Astrocyte (in vitro differentiated cells and primary cell): Measurements from ENCODE around the gene A1BG. TPM values are rescaled to one million over a fixed set of nuclear protein-coding genes. Genes with fewer than 3 reads are reported as not detected.

Experiments
- DNase-seq: peaks from one replicate; pipeline ENCODE4 v3.0.0-alpha.2; 2010; ENCODE audit warnings: low read depth
- FAIRE-seq: peaks from 2 replicates; lab custom pipeline; 2011; peaks lifted over from hg19 to GRCh38; lab: Jason Lieb, UNC
- H2AFZ ChIP-seq: 2 replicates; pipeline ENCODE4 v1.6.0; 2012; ENCODE audit warnings: low read depth, low read length, inconsistent platforms
- H3K27ac ChIP-seq: 2 replicates; pipeline ENCODE4 v1.5.1; 2011; ENCODE audit warnings: low read depth, low read length, inconsistent platforms
- H3K27me3 ChIP-seq: 2 replicates; pipeline ENCODE4 v1.6.0; 2011; ENCODE audit warnings: low read length, inconsistent platforms; ENCODE audit not compliant: insufficient read depth
- H3K36me3 ChIP-seq: 2 replicates; pipeline ENCODE4 v1.5.1; 2011; ENCODE audit warnings: low read length, inconsistent platforms; ENCODE audit not compliant: insufficient read depth
- H3K4me1 ChIP-seq: 2 replicates; pipeline ENCODE4 v1.5.1; 2011; ENCODE audit warnings: low read length, inconsistent platforms; ENCODE audit not compliant: insufficient read depth
- H3K4me2 ChIP-seq: 2 replicates; pipeline ENCODE4 v1.6.0; 2012; ENCODE audit warnings: low read length, inconsistent platforms
- H3K4me3 ChIP-seq: 2 replicates; pipeline ENCODE4 v1.5.1; 2011; ENCODE audit warnings: low read depth, mild to moderate bottlenecking, low read length, inconsistent platforms; ENCODE audit not compliant: insufficient read depth
- H3K79me2 ChIP-seq: 2 replicates; pipeline ENCODE4 v1.6.0; 2012; ENCODE audit warnings: mild to moderate bottlenecking, low read length, inconsistent platforms; ENCODE audit not compliant: insufficient read depth
- H3K9ac ChIP-seq: 2 replicates; pipeline ENCODE4 v1.6.0; 2012; ENCODE audit warnings: mild to moderate bottlenecking, low read length, inconsistent platforms
- H3K9me3 ChIP-seq: 2 replicates; pipeline ENCODE4 v1.5.1; 2012; ENCODE audit warnings: low read depth, mild to moderate bottlenecking, low read length, inconsistent platforms; ENCODE audit not compliant: insufficient read depth
- H4K20me1 ChIP-seq: 2 replicates; pipeline ENCODE4 v1.6.0; 2012; ENCODE audit warnings: low read length, inconsistent platforms; ENCODE audit not compliant: insufficient read depth
- H3K27ac Mint-ChIP-seq: one replicate; pipeline ENCODE4 v1.8.0; 2021; ENCODE audit warnings: mild to moderate bottlenecking, mixed read lengths; ENCODE audit not compliant: unreplicated experiment
- H3K27me3 Mint-ChIP-seq: one replicate; pipeline ENCODE4 v1.8.0; 2021; ENCODE audit warnings: low read depth, mixed read lengths; ENCODE audit not compliant: unreplicated experiment
- H3K36me3 Mint-ChIP-seq: one replicate; pipeline ENCODE4 v1.8.0; 2021; ENCODE audit warnings: low read depth, mixed read lengths; ENCODE audit not compliant: unreplicated experiment
- H3K4me1 Mint-ChIP-seq: one replicate; pipeline ENCODE4 v1.8.0; 2021; ENCODE audit warnings: low read depth, mixed read lengths; ENCODE audit not compliant: unreplicated experiment
- H3K4me3 Mint-ChIP-seq: one replicate; pipeline ENCODE4 v1.8.0; 2021; ENCODE audit warnings: mild to moderate bottlenecking, moderate library complexity, mixed read lengths; ENCODE audit not compliant: unreplicated experiment
- H3K9me3 Mint-ChIP-seq: one replicate; pipeline ENCODE4 v1.8.0; 2021; ENCODE audit warnings: mild to moderate bottlenecking, mixed read lengths; ENCODE audit not compliant: unreplicated experiment
- EZH2 ChIP-seq: IDR thresholded peaks from 2 replicates; pipeline ENCODE4 v1.6.1; 2012; ENCODE audit warnings: mild to moderate bottlenecking, low read length, inconsistent platforms; ENCODE audit not compliant: insufficient read depth
- total RNA-seq: library from RNA; stranded (reverse); gene quantifications from 2 replicates; pipeline ENCODE4 v1.2.1, GENCODE V29; 2021
- TF ChIP-seq, protein P1 (sequence below): IDR thresholded peaks from 2 replicates; pipeline ENCODE4 v1.5.1; 2011; ENCODE audit warnings: low read depth, mild to moderate bottlenecking, inconsistent platforms, low read length, moderate library complexity; ENCODE audit not compliant: insufficient read depth

Gene A1BG
- total RNA-seq, 1 donor from 2014 or later = 32.3 TPM

DNA sequence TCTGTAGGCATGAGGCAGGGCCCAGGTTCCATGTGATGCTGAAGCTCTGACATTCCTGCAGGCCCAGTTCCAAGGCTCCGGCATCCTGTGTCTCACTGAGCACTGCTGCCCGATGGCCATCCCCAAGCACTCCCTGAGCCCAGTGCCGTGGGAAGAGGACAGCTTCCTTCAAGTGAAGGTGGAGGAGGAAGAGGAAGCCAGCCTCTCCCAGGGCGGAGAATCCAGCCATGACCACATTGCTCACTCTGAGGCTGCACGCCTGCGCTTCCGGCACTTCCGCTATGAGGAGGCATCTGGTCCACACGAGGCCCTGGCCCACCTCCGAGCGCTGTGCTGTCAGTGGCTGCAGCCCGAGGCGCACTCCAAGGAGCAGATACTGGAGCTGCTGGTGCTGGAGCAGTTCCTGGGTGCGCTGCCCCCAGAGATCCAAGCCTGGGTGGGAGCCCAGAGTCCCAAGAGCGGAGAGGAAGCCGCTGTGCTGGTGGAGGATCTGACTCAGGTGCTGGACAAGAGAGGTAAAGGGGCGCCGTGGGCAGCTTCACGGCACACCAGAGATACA, 18.5 kb downstream of the A1BG start:
- H3K27ac Mint-ChIP-seq = no peak overlapping the region
- no peak for DNase-seq
- Histone ChIP-seq H3K4me2 (no peak overlapping the region), H3K36me3 (no peaks in the 10 kb centered on the region), H2AFZ (no peak overlapping the region), H3K9ac (no peak overlapping the region), H3K4me1 (peaks cover 6% of the 10 kb centered on the region), H3K27me3 (no peaks in the 10 kb centered on the region), H3K27ac (no peak overlapping the region), H3K4me3 (no peak overlapping the region), H3K79me2 (no peaks in the 10 kb centered on the region), H4K20me1 (no peaks in the 10 kb centered on the region), H3K9me3 (peaks cover 19% of the 10 kb centered on the region)
- H3K9me3 Mint-ChIP-seq = peaks cover 4% of the 10 kb centered on the region
- TF ChIP-seq, protein P1, sequence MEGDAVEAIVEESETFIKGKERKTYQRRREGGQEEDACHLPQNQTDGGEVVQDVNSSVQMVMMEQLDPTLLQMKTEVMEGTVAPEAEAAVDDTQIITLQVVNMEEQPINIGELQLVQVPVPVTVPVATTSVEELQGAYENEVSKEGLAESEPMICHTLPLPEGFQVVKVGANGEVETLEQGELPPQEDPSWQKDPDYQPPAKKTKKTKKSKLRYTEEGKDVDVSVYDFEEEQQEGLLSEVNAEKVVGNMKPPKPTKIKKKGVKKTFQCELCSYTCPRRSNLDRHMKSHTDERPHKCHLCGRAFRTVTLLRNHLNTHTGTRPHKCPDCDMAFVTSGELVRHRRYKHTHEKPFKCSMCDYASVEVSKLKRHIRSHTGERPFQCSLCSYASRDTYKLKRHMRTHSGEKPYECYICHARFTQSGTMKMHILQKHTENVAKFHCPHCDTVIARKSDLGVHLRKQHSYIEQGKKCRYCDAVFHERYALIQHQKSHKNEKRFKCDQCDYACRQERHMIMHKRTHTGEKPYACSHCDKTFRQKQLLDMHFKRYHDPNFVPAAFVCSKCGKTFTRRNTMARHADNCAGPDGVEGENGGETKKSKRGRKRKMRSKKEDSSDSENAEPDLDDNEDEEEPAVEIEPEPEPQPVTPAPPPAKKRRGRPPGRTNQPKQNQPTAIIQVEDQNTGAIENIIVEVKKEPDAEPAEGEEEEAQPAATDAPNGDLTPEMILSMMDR = no peak
- TF ChIP-seq EZH2 = no peak
- FAIRE-seq = no peak
- no peaks in the 10 kb centered on the region for H3K27me3 Mint-ChIP-seq
- no peak overlapping the region for H3K4me3 Mint-ChIP-seq
- H3K36me3 Mint-ChIP-seq = peaks cover 35% of the 10 kb centered on the region
- peaks cover 7% of the 10 kb centered on the region for H3K4me1 Mint-ChIP-seq

DNA sequence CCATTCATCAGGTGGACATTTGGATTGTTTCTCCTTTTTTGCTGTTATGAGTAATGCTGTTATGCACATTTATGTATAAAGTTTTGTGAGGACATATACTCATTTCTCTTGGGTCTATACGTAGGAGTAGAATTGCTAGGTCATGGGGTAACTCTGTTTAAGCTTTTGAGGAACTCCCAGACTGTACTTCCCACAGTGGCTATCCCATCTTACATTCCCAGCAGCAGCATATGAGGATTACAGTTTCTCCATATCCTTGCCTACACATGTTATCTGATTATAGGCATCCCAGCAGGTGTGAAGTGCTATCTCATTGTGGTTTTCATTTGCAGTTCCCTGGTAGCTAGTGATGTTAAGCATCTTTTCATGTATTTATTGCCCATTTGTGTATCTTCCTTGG, 20.6 kb downstream of the A1BG start:
- H3K27ac Mint-ChIP-seq = no peak overlapping the region
- H3K4me1 Mint-ChIP-seq = peaks cover 7% of the 10 kb centered on the region
- Histone ChIP-seq H3K4me2 (no peak overlapping the region), H3K9me3 (no peaks in the 10 kb centered on the region), H4K20me1 (peaks cover 14% of the 10 kb centered on the region), H3K79me2 (peaks cover 18% of the 10 kb centered on the region), H3K9ac (no peak overlapping the region), H3K36me3 (no peaks in the 10 kb centered on the region), H3K27me3 (no peaks in the 10 kb centered on the region), H3K27ac (no peak overlapping the region), H3K4me3 (no peak overlapping the region), H2AFZ (no peak overlapping the region), H3K4me1 (peaks cover 15% of the 10 kb centered on the region)
- no peak for TF ChIP-seq EZH2
- TF ChIP-seq, protein P1 = no peak
- H3K36me3 Mint-ChIP-seq = peaks cover 17% of the 10 kb centered on the region
- H3K27me3 Mint-ChIP-seq = no peaks in the 10 kb centered on the region
- H3K9me3 Mint-ChIP-seq = no peaks in the 10 kb centered on the region
- H3K4me3 Mint-ChIP-seq = no peak overlapping the region
- DNase-seq (no peak), FAIRE-seq (no peak)

DNA sequence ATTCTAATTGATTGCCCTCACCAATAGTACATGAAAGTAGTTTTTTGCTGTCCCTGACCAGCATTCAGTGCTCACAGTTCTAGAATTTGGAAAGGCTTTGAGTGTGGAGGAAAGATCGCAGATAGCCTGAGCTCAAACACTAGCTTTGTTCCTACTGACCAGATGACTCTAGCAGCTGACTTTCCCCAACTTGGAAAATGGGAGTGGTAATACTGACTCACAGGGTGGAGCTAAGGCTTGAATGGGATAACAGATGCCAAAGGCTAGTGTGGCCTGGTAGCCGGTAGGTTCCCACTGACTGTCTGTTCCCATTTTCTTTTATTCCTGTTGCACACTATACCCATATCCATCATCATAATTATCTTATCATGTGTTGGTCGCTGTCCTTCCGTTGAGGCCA, 22.8 kb downstream of the A1BG start:
- DNase-seq (peak; percentile 68), FAIRE-seq (no peak)
- H4K20me1 ChIP-seq = peaks cover 19% of the 10 kb centered on the region
- peaks cover 37% of the 10 kb centered on the region for H3K79me2 ChIP-seq
- no peak for TF ChIP-seq EZH2
- TF ChIP-seq, protein P1 = no peak
- no peak overlapping the region for H3K27ac ChIP-seq
- Mint-ChIP-seq H3K9me3 (no peaks in the 10 kb centered on the region), H3K27ac (peak overlapping the region; percentile 48), H3K27me3 (no peaks in the 10 kb centered on the region), H3K4me1 (peaks cover 7% of the 10 kb centered on the region), H3K4me3 (no peak overlapping the region), H3K36me3 (peaks cover 8% of the 10 kb centered on the region)
- H3K9ac ChIP-seq = no peak overlapping the region
- no peak overlapping the region for H3K4me3 ChIP-seq
- peak overlapping the region; percentile 42 for H3K4me2 ChIP-seq
- H3K36me3 ChIP-seq = no peaks in the 10 kb centered on the region
- no peaks in the 10 kb centered on the region for H3K27me3 ChIP-seq
- peaks cover 25% of the 10 kb centered on the region for H3K4me1 ChIP-seq
- no peaks in the 10 kb centered on the region for H3K9me3 ChIP-seq
- no peak overlapping the region for H2AFZ ChIP-seq
